Heart right ventricle (tissue), 16 donors: Measurements from ENCODE around the gene MTCP1. TPM values are rescaled to one million over a fixed set of nuclear protein-coding genes. Genes with fewer than 3 reads are reported as not detected.

ENCODE experiments used
- ATAC-seq, 8 donors: fragments of 200-7000 bp; cut with Tn5 transposase; one replicate each; pipeline ENCODE4 v1.9.1; 2020; ENCODE audit warnings: mild to moderate bottlenecking in 8 of 8, moderate library complexity in 8 of 8, moderate number of reproducible peaks in 1 of 8
- DNase-seq, 2 donors: peaks; one replicate each; pipeline ENCODE4 v3.0.0-alpha.2; 2020
- H3K27ac ChIP-seq, 10 donors: fragments of 200-600 bp; sonication (generic) in 2 of 10; one replicate each; pipeline versions ENCODE4 v1.5.0 to v1.8.0; 2020 to 2022; ENCODE audit warnings: mild to moderate bottlenecking in 3 of 10
- H3K27me3 ChIP-seq, 7 donors: fragments of 200-600 bp; one replicate each; pipeline ENCODE4 v1.8.0; 2021 to 2022; ENCODE audit warnings: mild to moderate bottlenecking in 2 of 7
- H3K36me3 ChIP-seq, 9 donors: fragments of 200-600 bp; sonication (generic) in 1 of 9; one replicate each; pipeline versions ENCODE4 v1.5.0 to v1.8.0; 2020 to 2022; ENCODE audit warnings: mild to moderate bottlenecking in 2 of 9
- H3K4me1 ChIP-seq, 9 donors: fragments of 200-600 bp; sonication (generic) in 1 of 9; one replicate each; pipeline versions ENCODE4 v1.5.0 to v1.8.0; 2020 to 2022; ENCODE audit warnings: mild to moderate bottlenecking in 4 of 9
- H3K4me3 ChIP-seq, 10 donors: fragments of 200-600 bp; sonication (generic) in 2 of 10; one replicate each; pipeline versions ENCODE4 v1.5.0 to v1.8.0; 2020 to 2022; ENCODE audit warnings: mild to moderate bottlenecking in 7 of 10, moderate library complexity in 2 of 10
- H3K9me3 ChIP-seq, 11 donors: fragments of 200-600 bp in 10 of 11; sonication (generic) in 2 of 11; one replicate each; pipeline versions ENCODE4 v1.5.0 to v1.8.0; 2013 to 2022; ENCODE audit warnings: mild to moderate bottlenecking in 2 of 11, control low read depth in 1 of 11, moderate library complexity in 1 of 11
- WGBS, 2 donors: extraction: QIAGEN DNeasy Blood & Tissue Kit; methylation state at CpG; one replicate each; pipeline ENCODE4 v1.1.7; 2013; ENCODE audit warnings: inconsistent platforms in 1 of 2; 5-methylcytosine and 5-hydroxymethylcytosine counted together
- intact Hi-C, 10 donors: fragments of 100-400 bp; cut with DNase I; formaldehyde crosslinking; loops; one replicate each; pipeline versions ENCODE4 v1.11.1 to v1.14.2; 2022
- polyA plus RNA-seq, 2 donors: library from polyadenylated mRNA; stranded (reverse); fragments of 200-250 nt; gene quantifications; one replicate each; pipeline ENCODE4 v1.2.3, GENCODE V29; 2013
- total RNA-seq, 10 donors: library from RNA; stranded (reverse); fragmentation: NEBNext Ultra II Directional in 3 of 10; extraction: Animal tissue kit (Norgen Biotek cat#: 25700) in 3 of 10; gene quantifications; one replicate each; pipeline versions ENCODE4 v1.2.1 to v1.2.4, GENCODE V29; 2021 to 2023
- TF ChIP-seq, protein P1 (sequence below), 9 donors: fragments of 200-600 bp; sonication (generic) in 2 of 9; IDR thresholded peaks; one replicate each; pipeline versions ENCODE4 v1.5.0 to v1.8.0; 2021 to 2022; ENCODE audit warnings: antibody characterized with exemption in 9 of 9, mild to moderate bottlenecking in 5 of 9, moderate library complexity in 1 of 9
- donor health status: Arrhythmogenic right ventricular cardiomyopathy.
- donor health status: ischemic (EF 13 %, LVEDD 7.1; RV severe dilation, severe dysfunction).
- donor health status: healthy with polysubstance abuse.
- donor health status: DM: no; HTN: yes; CAD: no.
- donor health status: DM: no; HTN: no; CAD: no.
- donor health status: ischemic (EF 25% LVEDD 6.9; RV normal size, moderate dysfunction).
- donor health status: ischemic (EF 25% LVEDD 5.7; RV mildly dilated, moderate dysfunction).
- donor health status: healthy.
- donor health status: DM: yes; HTN: yes; CAD: no.
- donor health status: Ischemic cardiomyopathy.
- donor health status: ischemic (EF 35%, LVEDD 5.7; RV mildly dilated, moderate dysfunction).
- donor health status: nonischemic (EF 11% LVEDD 7.7; RV severe dilation, severe dysfunction).
- donor health status: DM: yes; HTN: yes; CAD: no.
- donor health status: PGD.
- donor health status: ischemic (EF 29% LVEDD 5.4; RV normal size, mild dysfunction).
- donor health status: nonischemic (EF 23%, LVEDD 6.1; RV moderate dilation, normal function).

Gene MTCP1
- total and polyA plus RNA-seq, 12 donors, result 21.2 to 384 (median 48.8) TPM

- ATAC-seq, result no peak
- Histone ChIP-seq H3K4me3 (peak overlapping the region in 8 of 10 donors; percentile 32 to 75 (median 65)), H3K9me3 (peaks cover 0 to 5% (median 0%) of the 10 kb centered on the region in 11 donors), H3K27me3 (no peaks in the 10 kb centered on the region), H3K27ac (peak overlapping the region; percentile 85 to 99 (median 98)), H3K4me1 (peaks cover 0 to 34% (median 4%) of the 10 kb centered on the region in 9 donors), H3K36me3 (peaks cover 0 to 2% (median 0%) of the 10 kb centered on the region in 9 donors)
- WGBS, 2 donors, result 6 to 13% methylated on average over 3 of the region's 3 CpGs
- no peak for DNase-seq
- TF ChIP-seq, protein P1, sequence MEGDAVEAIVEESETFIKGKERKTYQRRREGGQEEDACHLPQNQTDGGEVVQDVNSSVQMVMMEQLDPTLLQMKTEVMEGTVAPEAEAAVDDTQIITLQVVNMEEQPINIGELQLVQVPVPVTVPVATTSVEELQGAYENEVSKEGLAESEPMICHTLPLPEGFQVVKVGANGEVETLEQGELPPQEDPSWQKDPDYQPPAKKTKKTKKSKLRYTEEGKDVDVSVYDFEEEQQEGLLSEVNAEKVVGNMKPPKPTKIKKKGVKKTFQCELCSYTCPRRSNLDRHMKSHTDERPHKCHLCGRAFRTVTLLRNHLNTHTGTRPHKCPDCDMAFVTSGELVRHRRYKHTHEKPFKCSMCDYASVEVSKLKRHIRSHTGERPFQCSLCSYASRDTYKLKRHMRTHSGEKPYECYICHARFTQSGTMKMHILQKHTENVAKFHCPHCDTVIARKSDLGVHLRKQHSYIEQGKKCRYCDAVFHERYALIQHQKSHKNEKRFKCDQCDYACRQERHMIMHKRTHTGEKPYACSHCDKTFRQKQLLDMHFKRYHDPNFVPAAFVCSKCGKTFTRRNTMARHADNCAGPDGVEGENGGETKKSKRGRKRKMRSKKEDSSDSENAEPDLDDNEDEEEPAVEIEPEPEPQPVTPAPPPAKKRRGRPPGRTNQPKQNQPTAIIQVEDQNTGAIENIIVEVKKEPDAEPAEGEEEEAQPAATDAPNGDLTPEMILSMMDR (IDR thresholded peaks at IDR 0.05), result no peak
- intact Hi-C loops, result loop anchor here in 1 of 10 donors (2.0 to 5.0 kb wide), 2 partner anchors 21 to 44 kb away; partner anchors contain the start of genes BRCC3, CMC4 and MTCP1
Measured at GRCh38 chrX:155028129-155028528, 42.8 kb downstream of the MTCP1 start.

GRCh38 chrX:155027509-155028066 lies 43.3 kb downstream of the MTCP1 start:
- peak overlapping the region; percentile 32 to 75 (median 62) for H3K4me3 ChIP-seq
- peaks cover 0 to 34% (median 4%) of the 10 kb centered on the region in 9 donors for H3K4me1 ChIP-seq
- TF ChIP-seq, protein P1 (IDR thresholded peaks at IDR 0.05), result no peak
- WGBS, 2 donors, result 0% methylated on average over 14 of the region's 14 CpGs
- peak overlapping the region; percentile 85 to 99 (median 98) for H3K27ac ChIP-seq
- ATAC-seq, result peak; percentile 23 to 67 (median 52)
- H3K36me3 ChIP-seq, result no peaks in the 10 kb centered on the region
- peak in 1 of 2 donors; percentile 27 for DNase-seq
- intact Hi-C loops, result loop anchor here in 1 of 10 donors (2.0 to 5.0 kb wide), 2 partner anchors 21 to 45 kb away; partner anchors contain the start of genes BRCC3, CMC4 and MTCP1
- H3K9me3 ChIP-seq, result peaks cover 0 to 5% (median 0%) of the 10 kb centered on the region in 11 donors
- no peaks in the 10 kb centered on the region for H3K27me3 ChIP-seq

DNA sequence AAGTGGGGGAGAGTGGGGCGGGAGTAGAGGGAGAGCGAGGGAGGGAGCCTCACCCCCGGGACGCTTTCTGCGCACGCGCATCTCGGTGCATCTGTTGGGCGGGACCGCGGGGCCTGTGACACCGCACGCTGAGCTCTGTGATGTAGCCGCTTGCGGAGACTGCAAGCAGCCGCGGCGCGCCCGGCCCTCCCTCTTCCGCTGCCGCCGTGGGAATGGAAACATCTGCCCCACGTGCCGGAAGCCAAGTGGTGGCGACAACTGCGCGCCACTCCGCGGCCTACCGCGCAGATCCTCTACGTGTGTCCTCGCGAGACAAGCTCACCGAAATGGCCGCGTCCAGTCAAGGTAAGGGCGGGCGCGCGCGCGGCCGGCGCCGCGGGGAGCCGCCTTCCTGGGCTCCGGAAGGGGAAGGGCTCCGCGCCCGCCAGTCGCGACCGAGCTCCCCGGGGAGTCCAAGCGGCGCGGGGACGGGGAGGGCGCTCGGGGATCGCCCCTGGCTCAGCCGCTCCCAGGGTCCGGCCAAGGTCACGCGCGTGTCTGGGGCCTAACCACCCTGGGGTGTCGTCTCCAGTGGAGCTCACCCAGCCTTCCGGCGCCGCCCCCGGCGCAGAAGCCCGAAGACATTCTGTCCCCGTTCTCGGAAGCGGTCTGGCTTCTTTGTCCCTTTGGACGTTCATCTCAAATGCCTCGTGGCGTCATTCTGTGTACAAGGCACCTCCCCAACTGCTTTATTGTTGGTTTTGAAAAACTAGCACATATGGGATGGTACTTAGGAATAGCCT lies 44.0 kb downstream of the MTCP1 start, which contains the start of gene FUNDC2:
TSS of gene FUNDC2 (plus strand) at position 118 of the 782 bp plus-strand sequence. CDS start at position 213, 95 bp downstream.
- intact Hi-C loops, result loop anchor here in 1 of 10 donors (5.0 kb wide), 1 partner anchor 45 kb away; the partner anchor contains the start of genes BRCC3, CMC4 and MTCP1
- H3K27me3 ChIP-seq, result no peaks in the 10 kb centered on the region
- TF ChIP-seq, protein P1 (IDR thresholded peaks at IDR 0.05), result no peak
- ATAC-seq (peak; percentile 91 to 97 (median 95)), DNase-seq (peak; percentile 92 to 94)
- no peaks in the 10 kb centered on the region for H3K36me3 ChIP-seq
- H3K4me1 ChIP-seq, result peaks cover 0 to 34% (median 4%) of the 10 kb centered on the region in 9 donors
- H3K4me3 ChIP-seq, result peak within 1 kb of the TSS; percentile 32 to 75 (median 62)
- 1% methylated on average over 23 to 72 of the region's 82 CpGs for WGBS, 2 donors
- H3K27ac ChIP-seq, result peak within 1 kb of the TSS; percentile 85 to 99 (median 98)
- H3K9me3 ChIP-seq, result peaks cover 0 to 5% (median 0%) of the 10 kb centered on the region in 11 donors

DNA sequence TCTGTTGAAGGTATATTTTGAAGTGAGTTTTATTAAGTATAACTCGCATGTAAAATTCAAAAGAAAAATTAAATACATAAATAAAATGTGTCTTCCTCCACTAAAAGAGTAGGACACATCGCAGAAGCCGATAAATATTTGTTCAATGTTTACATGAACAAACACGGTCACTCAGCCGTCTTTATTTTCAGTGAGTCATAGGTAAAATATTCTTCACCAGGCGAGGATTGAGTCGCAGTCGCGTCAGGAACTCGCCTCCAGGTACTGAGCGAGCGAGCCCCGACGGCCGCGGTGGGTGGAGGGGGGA lies 44.6 kb downstream of the MTCP1 start:
- intact Hi-C loops, result loop anchor here in 1 of 10 donors (5.0 kb wide), 1 partner anchor 46 kb away; the partner anchor contains the start of genes BRCC3, CMC4 and MTCP1
- H3K9me3 ChIP-seq, result peaks cover 0 to 5% (median 0%) of the 10 kb centered on the region in 11 donors
- H3K4me3 ChIP-seq, result peak overlapping the region in 9 of 10 donors; percentile 32 to 75 (median 62)
- no peak for ATAC-seq
- no peak for DNase-seq
- TF ChIP-seq, protein P1 (IDR thresholded peaks at IDR 0.05), result no peak
- no peaks in the 10 kb centered on the region for H3K27me3 ChIP-seq
- WGBS, 2 donors, result 0 to 1% methylated on average over 15 to 16 of the region's 16 CpGs
- peak overlapping the region; percentile 85 to 99 (median 98) for H3K27ac ChIP-seq
- H3K4me1 ChIP-seq, result peaks cover 0 to 29% (median 4%) of the 10 kb centered on the region in 9 donors
- H3K36me3 ChIP-seq, result no peaks in the 10 kb centered on the region
